Testis (tissue), 3 donors: Measurements from ENCODE around the gene SCYGR8. TPM values are rescaled to one million over a fixed set of nuclear protein-coding genes. Genes with fewer than 3 reads are reported as not detected.
"Not testable (repeated sequence)": the region's sequence is repeated elsewhere in the genome, so short reads cannot be mapped to it uniquely, and the experiment has no call there.

ENCODE experiments used
- DNase-seq: peaks from one replicate; pipeline ENCODE4 v3.0.0-alpha.2; 2019
- H3K27ac ChIP-seq, 2 donors: fragments of 200-600 bp; sonication (generic); one replicate each; pipeline ENCODE4 v1.5.1; 2019
- H3K27me3 ChIP-seq: fragments of 200-600 bp; sonication (generic); one replicate; pipeline ENCODE4 v1.5.1; 2019
- H3K36me3 ChIP-seq: fragments of 200-600 bp; sonication (generic); one replicate; pipeline ENCODE4 v1.5.1; 2017; ENCODE audit warnings: low read depth; ENCODE audit errors: missing control alignments
- H3K4me1 ChIP-seq: fragments of 200-600 bp; sonication (generic); one replicate; pipeline ENCODE4 v1.5.1; 2019
- H3K4me3 ChIP-seq, 2 donors: fragments of 200-600 bp; sonication (generic); one replicate each; pipeline ENCODE4 v1.5.1; 2017 to 2019
- H3K9me3 ChIP-seq: fragments of 200-600 bp; sonication (generic); one replicate; pipeline ENCODE4 v1.5.1; 2017
- CTCF ChIP-seq, 3 experiments: fragments of 450-650 bp in 2 of 3; fragments of 200-600 bp in 1 of 3; sonication (generic) in 1 of 3; IDR thresholded peaks; one replicate each; pipeline ENCODE4 v1.5.1; 2016 to 2019; ENCODE audit warnings: antibody characterized with exemption in 3 of 3, mild to moderate bottlenecking in 2 of 3, moderate library complexity in 1 of 3
- POLR2A ChIP-seq: fragments of 450-650 bp; IDR thresholded peaks from one replicate; pipeline ENCODE4 v1.6.1; 2017; ENCODE audit warnings: antibody characterized with exemption, mild to moderate bottlenecking, moderate library complexity
- WGBS, 2 donors: methylation state at CpG; one replicate each; pipeline ENCODE4 v1.1.5; 2018; 5-methylcytosine and 5-hydroxymethylcytosine counted together
- intact Hi-C: fragments of 100-400 bp; cut with DNase I; formaldehyde crosslinking; loops from one replicate; pipeline ENCODE4 v1.15.1; 2023; ENCODE audit warnings: low total_unique reads
- polyA plus RNA-seq: library from polyadenylated mRNA; stranded (reverse); fragments of 350-450 nt; fragmentation: Illumina TruSeq; extraction: RNeasy Lipid Tissue Mini Kit (QIAGEN cat#74804); gene quantifications from one replicate; pipeline ENCODE4 v1.2.3, GENCODE V29; 2014; ENCODE audit warnings: low read depth, low replicate concordance; ENCODE audit not compliant: insufficient read depth
- total RNA-seq, 2 donors: library from RNA; depleted of rRNA; stranded (reverse); fragments of >200 nt; gene quantifications; one replicate each; pipeline ENCODE4 v1.2.3, GENCODE V29; 2016

SCYGR8 gene
- total and polyA plus RNA-seq, 3 donors from 2014 or later, result not detected

GRCh38 chr2:227748079-227748478 lies 2.4 kb downstream of the SCYGR8 start:
- intact Hi-C loops, result no loop called here
- Histone ChIP-seq H3K27me3 (no peaks in the 10 kb centered on the region), H3K4me3 (no peak overlapping the region)

GRCh38 chr2:227756261-227756660 lies 10.6 kb downstream of the SCYGR8 start:
- H3K9me3 ChIP-seq, intact Hi-C loops, H3K36me3 ChIP-seq, H3K27me3 ChIP-seq, DNase-seq, H3K4me3 ChIP-seq, H3K27ac ChIP-seq, H3K4me1 ChIP-seq: not testable (repeated sequence)
- 69 to 74% methylated on average over 4 of the region's 4 CpGs for WGBS, 2 donors

More at GRCh38 chr2:227748079-227748478, 2.4 kb downstream of the SCYGR8 start:
- 62% methylated on average over 6 of the region's 6 CpGs for WGBS, 2 donors
- TF ChIP-seq POLR2A, result no peak
- peak in 1 of 3 experiments; percentile 17 for TF ChIP-seq CTCF (IDR thresholded peaks at IDR 0.05)
- no peaks in the 10 kb centered on the region for H3K36me3 ChIP-seq
- no peaks in the 10 kb centered on the region for H3K4me1 ChIP-seq
- DNase-seq, result peak; percentile 21
- H3K9me3 ChIP-seq, result no peaks in the 10 kb centered on the region
- H3K27ac ChIP-seq, result no peak overlapping the region

- no peak overlapping the region for H3K4me3 ChIP-seq
- no peaks in the 10 kb centered on the region for H3K4me1 ChIP-seq
- WGBS, 2 donors, result 64 to 82% methylated on average over 13 of the region's 13 CpGs
- H3K9me3 ChIP-seq, result no peaks in the 10 kb centered on the region
- H3K27me3 ChIP-seq, result no peaks in the 10 kb centered on the region
- TF ChIP-seq POLR2A, result no peak
- TF ChIP-seq CTCF (IDR thresholded peaks at IDR 0.05), result no peak
- no peak overlapping the region for H3K27ac ChIP-seq
- intact Hi-C loops, result no loop called here
- DNase-seq, result no peak
- no peaks in the 10 kb centered on the region for H3K36me3 ChIP-seq
These were observed 13.9 kb downstream of the SCYGR8 start for GRCh38 chr2:227759411-227760118.

- no peaks in the 10 kb centered on the region for H3K9me3 ChIP-seq
- H3K27ac ChIP-seq, result no peak overlapping the region
- 60 to 72% methylated on average over 6 of the region's 6 CpGs for WGBS, 2 donors
- H3K4me1 ChIP-seq, result no peaks in the 10 kb centered on the region
- H3K36me3 ChIP-seq, result no peaks in the 10 kb centered on the region
- no peak overlapping the region for H3K4me3 ChIP-seq
- TF ChIP-seq CTCF (IDR thresholded peaks at IDR 0.05), result no peak
- TF ChIP-seq POLR2A, result no peak
- no peak for DNase-seq
- intact Hi-C loops, result no loop called here
- no peaks in the 10 kb centered on the region for H3K27me3 ChIP-seq
These were observed 16.2 kb downstream of the SCYGR8 start for GRCh38 chr2:227761740-227762476.

GRCh38 chr2:227765788-227766372 lies 20.2 kb downstream of the SCYGR8 start:
- Histone ChIP-seq H3K27ac (no peak overlapping the region), H3K4me1 (no peaks in the 10 kb centered on the region), H3K4me3 (no peak overlapping the region), H3K27me3 (no peaks in the 10 kb centered on the region), H3K9me3 (no peaks in the 10 kb centered on the region), H3K36me3 (no peaks in the 10 kb centered on the region)
- intact Hi-C loops, result no loop called here
- TF ChIP-seq CTCF (IDR thresholded peaks at IDR 0.05), result no peak
- TF ChIP-seq POLR2A, result no peak
- DNase-seq, result no peak
- WGBS, 2 donors, result 48 to 50% methylated on average over 4 of the region's 4 CpGs
